Right renal pelvis (tissue), 4 donors: ENCODE data around the gene ABCC6. TPM values are rescaled to one million over a fixed set of nuclear protein-coding genes. Genes with fewer than 3 reads are reported as not detected.

Experiments
- polyA plus RNA-seq, 4 donors: library from polyadenylated mRNA; unstranded; fragments of 120-200 nt; gene quantifications; one replicate each; pipeline ENCODE4 v1.2.1, GENCODE V29; 2013; ENCODE audit not compliant: insufficient read length in 4 of 4

Gene ABCC6
- polyA plus RNA-seq, 4 donors = 17.7 to 31.1 (median 19.1) TPM

Other genes starting within 250 kb of the ABCC6 start
- gene NOMO3, start 9.0 kb upstream of the ABCC6 start, polyA plus RNA-seq = 10 to 100 TPM; 31.5 to 52.0 (median 44.6) TPM
- 10 to 100 TPM; 20.3 to 28.8 (median 24.5) TPM for gene NPIPA7, start 155.6 kb upstream of the ABCC6 start, polyA plus RNA-seq